Psoas muscle (tissue), 8 donors: ENCODE measurements around the gene CCL13. TPM values are rescaled to one million over a fixed set of nuclear protein-coding genes. Genes with fewer than 3 reads are reported as not detected.

Experiments
- ATAC-seq, 4 donors: fragments of 200-7000 bp; cut with Tn5 transposase; one replicate each; pipeline ENCODE4 v1.9.1; 2020; ENCODE audit warnings: moderate library complexity in 3 of 4, mild to moderate bottlenecking in 2 of 4
- DNase-seq, 2 donors: peaks; one replicate each; pipeline ENCODE4 v3.0.0-alpha.2; 2020
- H3K27ac ChIP-seq: fragments of 200-600 bp; one replicate; pipeline ENCODE4 v1.8.0; 2022
- H3K27me3 ChIP-seq, 3 donors: fragments of 200-600 bp in 1 of 3; one replicate each; pipeline versions ENCODE4 v1.6.1 to v1.8.0; 2013 to 2022; ENCODE audit warnings: low read length in 2 of 3, mild to moderate bottlenecking in 2 of 3, moderate library complexity in 1 of 3; ENCODE audit not compliant: insufficient read depth in 3 of 3
- H3K36me3 ChIP-seq, 2 donors: fragments of 200-600 bp in 1 of 2; one replicate each; pipeline versions ENCODE4 v1.6.1 to v1.8.0; 2013 to 2022; ENCODE audit warnings: low read depth in 1 of 2, mild to moderate bottlenecking in 1 of 2, moderate library complexity in 1 of 2; ENCODE audit not compliant: insufficient read depth in 1 of 2
- H3K4me1 ChIP-seq: fragments of 200-600 bp; one replicate; pipeline ENCODE4 v1.8.0; 2022
- H3K4me3 ChIP-seq: fragments of 200-600 bp; one replicate; pipeline ENCODE4 v1.8.0; 2022; ENCODE audit warnings: mild to moderate bottlenecking
- H3K9me3 ChIP-seq: fragments of 200-600 bp; one replicate; pipeline ENCODE4 v1.8.0; 2022
- CTCF ChIP-seq: fragments of 200-600 bp; IDR thresholded peaks from one replicate; pipeline ENCODE4 v1.8.0; 2022; ENCODE audit warnings: antibody characterized with exemption
- WGBS, 3 donors: extraction: QIAGEN DNeasy Blood & Tissue Kit; methylation state at CpG; one replicate each; pipeline versions ENCODE4 v1.1.6 to v1.1.7; 2013; 5-methylcytosine and 5-hydroxymethylcytosine counted together
- intact Hi-C, 2 donors: fragments of 100-400 bp; cut with DNase I; formaldehyde crosslinking; loops; one replicate each; pipeline versions ENCODE4 v1.11.0 to v1.14.2; 2022
- polyA plus RNA-seq, 3 donors: library from polyadenylated mRNA; stranded (reverse); fragments of 200-250 nt; gene quantifications; one replicate each; pipeline ENCODE4 v1.2.3, GENCODE V29; 2013
- total RNA-seq, 4 donors: library from RNA; stranded (reverse); fragmentation: NEBNext Ultra II Directional in 2 of 4; extraction: Animal tissue kit (Norgen Biotek cat#: 25700) in 2 of 4; gene quantifications; one replicate each; pipeline versions ENCODE4 v1.2.1 to v1.2.4, GENCODE V29; 2021 to 2023
- donor health status: healthy with polysubstance abuse.
- donor health status: DM: no; HTN: no; CAD: no; lungs with moderate emphysema.
- donor health status: Bipolar disorder and iron deficiency.
- donor health status: healthy.
- donor health status: DM: yes; HTN: yes; CAD: no.
- donor health status: DM: no; HTN: no; CAD: no.
- donor health status: DM: no; HTN: no; CAD: no.
- donor health status: DM: yes; HTN: yes; CAD: no.

The CCL13 gene
- total and polyA plus RNA-seq, 7 donors: 0.10 to 1.2 (median 0.27) TPM; not detected in 2

DNA sequence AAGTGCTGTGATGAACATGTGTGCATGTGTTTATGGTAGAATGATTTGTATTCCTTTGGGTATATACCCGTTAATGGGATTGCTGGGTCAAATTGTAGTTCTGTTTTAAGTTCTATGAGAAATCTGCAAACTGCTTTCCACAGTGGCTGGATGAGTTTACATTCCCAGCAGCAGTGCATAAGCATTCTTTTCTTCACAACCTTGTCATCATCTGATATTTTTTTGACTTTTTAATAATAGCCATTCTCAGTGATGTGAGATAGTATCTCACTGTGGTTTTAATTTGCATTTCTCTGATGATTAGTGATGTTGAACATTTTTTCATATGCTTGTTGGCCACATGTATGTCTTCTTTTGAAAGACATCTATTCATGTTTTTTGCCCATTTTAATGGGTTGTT lies 18.6 kb upstream of the CCL13 start:
- intact Hi-C loops: no loop called here

GRCh38 chr17:34339138-34339770 lies 17.0 kb upstream of the CCL13 start:
- peaks cover 0 to 7% (median 0%) of the 10 kb centered on the region in 3 donors for H3K27me3 ChIP-seq
- H3K36me3 ChIP-seq: no peaks in the 10 kb centered on the region
- H3K4me3 ChIP-seq: no peak overlapping the region
- ATAC-seq (no peak), DNase-seq (no peak)
- H3K9me3 ChIP-seq: no peaks in the 10 kb centered on the region
- TF ChIP-seq CTCF: no peak
- 89 to 94% (median 94%) methylated on average over 3 of the region's 3 CpGs for WGBS, 3 donors
- intact Hi-C loops: no loop called here
- H3K4me1 ChIP-seq: no peaks in the 10 kb centered on the region
- no peak overlapping the region for H3K27ac ChIP-seq

More for the DNA sequence above, 18.6 kb upstream of the CCL13 start:
- Histone ChIP-seq H3K4me3 (no peak overlapping the region), H3K4me1 (no peaks in the 10 kb centered on the region), H3K27ac (no peak overlapping the region), H3K9me3 (no peaks in the 10 kb centered on the region), H3K36me3 (no peaks in the 10 kb centered on the region), H3K27me3 (peaks cover 0 to 7% (median 0%) of the 10 kb centered on the region in 3 donors)
- 44 to 61% (median 44%) methylated on average over 1 of the region's 1 CpG for WGBS, 3 donors
- DNase-seq (no peak), ATAC-seq (no peak)
- TF ChIP-seq CTCF: no peak

- Histone ChIP-seq H3K9me3 (no peaks in the 10 kb centered on the region), H3K4me1 (no peaks in the 10 kb centered on the region), H3K4me3 (no peak overlapping the region), H3K27me3 (peaks cover 0 to 7% (median 0%) of the 10 kb centered on the region in 3 donors), H3K27ac (no peak overlapping the region), H3K36me3 (no peaks in the 10 kb centered on the region)
- DNase-seq (no peak), ATAC-seq (no peak)
- no peak for TF ChIP-seq CTCF
- 72 to 94% (median 90%) methylated on average over 2 of the region's 2 CpGs for WGBS, 3 donors
- intact Hi-C loops: no loop called here
Observed at GRCh38 chr17:34341916-34342315, 14.4 kb upstream of the CCL13 start.

GRCh38 chr17:34347063-34347462 lies 9.2 kb upstream of the CCL13 start:
- no peak for ATAC-seq
- 57 to 80% (median 71%) methylated on average over 4 of the region's 4 CpGs for WGBS, 3 donors

More at GRCh38 chr17:34347063-34347462, 9.2 kb upstream of the CCL13 start:
- intact Hi-C loops: no loop called here
- H3K36me3 ChIP-seq: no peaks in the 10 kb centered on the region
- H3K9me3 ChIP-seq: no peaks in the 10 kb centered on the region
- no peak overlapping the region for H3K27ac ChIP-seq
- no peaks in the 10 kb centered on the region for H3K4me1 ChIP-seq
- no peak overlapping the region for H3K4me3 ChIP-seq
- H3K27me3 ChIP-seq: peaks cover 0 to 2% (median 0%) of the 10 kb centered on the region in 3 donors
- no peak for TF ChIP-seq CTCF
- no peak for DNase-seq
